Activated CD8-positive, alpha-beta T cell treated with anti-CD3 and anti-CD28 coated beads for 36 hours (primary cell): ENCODE measurements around the gene HIBADH. TPM values are rescaled to one million over a fixed set of nuclear protein-coding genes. Genes with fewer than 3 reads are reported as not detected.

Source experiments
- ATAC-seq: fragments of 200-7000 bp; cut with Tn5 transposase; one replicate; pipeline ENCODE4 v1.10.0; 2021; ENCODE audit warnings: mild to moderate bottlenecking, moderate library complexity
- CTCF ChIA-PET: fragments of 350-600 bp; sonication (Branson Sonifier 250); formaldehyde crosslinking; loops from one replicate; lab custom pipeline; 2021; ENCODE audit warnings: antibody characterized with exemption; lab: Charles Lee
- POLR2A ChIA-PET: fragments of 350-600 bp; sonication (Branson Sonifier 250); formaldehyde crosslinking; loops from one replicate; lab custom pipeline; 2021; ENCODE audit warnings: antibody characterized with exemption; lab: Charles Lee
- DNase-seq: peaks from one replicate; pipeline ENCODE4 v3.0.0-alpha.2; 2020
- H3K27ac Mint-ChIP-seq: one replicate; pipeline ENCODE4 v1.8.0; 2021; ENCODE audit warnings: mild to moderate bottlenecking, mixed read lengths
- H3K27me3 Mint-ChIP-seq: one replicate; pipeline ENCODE4 v1.8.0; 2021; ENCODE audit warnings: mixed read lengths
- H3K36me3 Mint-ChIP-seq: one replicate; pipeline ENCODE4 v1.8.0; 2021; ENCODE audit warnings: low read depth, mixed read lengths
- H3K4me1 Mint-ChIP-seq: one replicate; pipeline ENCODE4 v1.8.0; 2021; ENCODE audit warnings: low read depth, mixed read lengths
- H3K4me3 Mint-ChIP-seq: one replicate; pipeline ENCODE4 v1.8.0; 2021; ENCODE audit warnings: mild to moderate bottlenecking, moderate library complexity, mixed read lengths
- H3K9me3 Mint-ChIP-seq: one replicate; pipeline ENCODE4 v1.8.0; 2021; ENCODE audit warnings: mixed read lengths
- intact Hi-C: fragments of 100-400 bp; cut with micrococcal nuclease; formaldehyde crosslinking; loops from one replicate; pipeline ENCODE4 v1.10.0; 2022
- total RNA-seq, 2 experiments: library from RNA; stranded (reverse); gene quantifications; one replicate each; pipeline ENCODE4 v1.2.3, GENCODE V29; 2021
- TF ChIP-seq, protein P1 (sequence below): fragments of 200-600 bp; IDR thresholded peaks from one replicate; pipeline ENCODE4 v1.8.0; 2022; ENCODE audit warnings: antibody characterized with exemption, mild to moderate bottlenecking

HIBADH gene
- total RNA-seq, 2 experiments from 2014 or later: 20.7 to 20.9 TPM

DNA sequence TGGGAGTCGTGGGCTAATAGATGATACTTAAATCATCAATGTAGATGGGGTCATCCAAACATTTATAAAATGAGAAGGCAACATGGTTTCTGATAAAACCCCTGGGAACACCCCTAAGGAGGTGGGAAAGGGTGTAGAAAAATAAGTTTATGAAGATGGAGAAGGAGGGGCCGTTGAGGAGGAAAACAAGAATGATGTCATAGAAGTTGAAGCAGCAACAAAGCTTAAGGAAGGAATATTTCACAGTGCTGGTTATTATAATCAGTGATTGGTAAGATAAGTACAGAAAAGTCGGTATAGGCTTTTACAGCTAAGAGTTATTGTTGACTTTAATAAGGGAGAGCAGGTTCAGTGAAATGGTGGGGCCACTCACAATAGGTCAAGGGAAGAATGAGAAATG is 9.0 kb upstream of the HIBADH start:
- H3K9me3 Mint-ChIP-seq: no peaks in the 10 kb centered on the region
- H3K36me3 Mint-ChIP-seq: no peaks in the 10 kb centered on the region
- ChIA-PET CTCF (no interaction called here), POLR2A (no interaction called here)
- H3K27me3 Mint-ChIP-seq: peaks cover 3% of the 10 kb centered on the region
- intact Hi-C loops: no loop called here
- H3K27ac Mint-ChIP-seq: no peak overlapping the region
- H3K4me1 Mint-ChIP-seq: no peaks in the 10 kb centered on the region
- TF ChIP-seq, protein P1, sequence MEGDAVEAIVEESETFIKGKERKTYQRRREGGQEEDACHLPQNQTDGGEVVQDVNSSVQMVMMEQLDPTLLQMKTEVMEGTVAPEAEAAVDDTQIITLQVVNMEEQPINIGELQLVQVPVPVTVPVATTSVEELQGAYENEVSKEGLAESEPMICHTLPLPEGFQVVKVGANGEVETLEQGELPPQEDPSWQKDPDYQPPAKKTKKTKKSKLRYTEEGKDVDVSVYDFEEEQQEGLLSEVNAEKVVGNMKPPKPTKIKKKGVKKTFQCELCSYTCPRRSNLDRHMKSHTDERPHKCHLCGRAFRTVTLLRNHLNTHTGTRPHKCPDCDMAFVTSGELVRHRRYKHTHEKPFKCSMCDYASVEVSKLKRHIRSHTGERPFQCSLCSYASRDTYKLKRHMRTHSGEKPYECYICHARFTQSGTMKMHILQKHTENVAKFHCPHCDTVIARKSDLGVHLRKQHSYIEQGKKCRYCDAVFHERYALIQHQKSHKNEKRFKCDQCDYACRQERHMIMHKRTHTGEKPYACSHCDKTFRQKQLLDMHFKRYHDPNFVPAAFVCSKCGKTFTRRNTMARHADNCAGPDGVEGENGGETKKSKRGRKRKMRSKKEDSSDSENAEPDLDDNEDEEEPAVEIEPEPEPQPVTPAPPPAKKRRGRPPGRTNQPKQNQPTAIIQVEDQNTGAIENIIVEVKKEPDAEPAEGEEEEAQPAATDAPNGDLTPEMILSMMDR: no peak
- DNase-seq: no peak
- no peak for ATAC-seq
- no peak overlapping the region for H3K4me3 Mint-ChIP-seq

DNA sequence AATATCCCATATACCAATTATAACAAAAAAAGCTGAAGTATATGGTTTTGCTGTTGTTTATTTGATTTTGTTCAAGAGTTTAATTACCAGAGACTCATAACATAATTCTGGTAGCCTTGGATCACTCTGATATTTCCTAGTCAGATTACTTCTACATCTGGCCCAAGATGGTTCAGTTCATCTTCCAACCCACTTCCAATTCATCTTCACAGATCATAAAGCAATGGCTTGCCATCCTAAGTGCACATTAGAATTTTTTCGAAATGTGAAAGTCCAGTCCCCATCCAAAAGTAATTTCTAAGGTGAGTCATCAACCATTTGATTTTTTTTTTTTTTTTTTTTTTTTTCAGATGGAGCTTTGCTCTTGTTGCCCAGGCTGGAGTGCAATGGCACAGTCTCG is 8.0 kb upstream of the HIBADH start:
- Mint-ChIP-seq H3K9me3 (no peaks in the 10 kb centered on the region), H3K4me1 (no peaks in the 10 kb centered on the region), H3K27me3 (peaks cover 3% of the 10 kb centered on the region), H3K27ac (no peak overlapping the region), H3K4me3 (no peak overlapping the region), H3K36me3 (no peaks in the 10 kb centered on the region)
- POLR2A ChIA-PET: no interaction called here
- ATAC-seq (no peak), DNase-seq (no peak)
- CTCF ChIA-PET: no interaction called here
- intact Hi-C loops: no loop called here
- TF ChIP-seq, protein P1: no peak

DNA sequence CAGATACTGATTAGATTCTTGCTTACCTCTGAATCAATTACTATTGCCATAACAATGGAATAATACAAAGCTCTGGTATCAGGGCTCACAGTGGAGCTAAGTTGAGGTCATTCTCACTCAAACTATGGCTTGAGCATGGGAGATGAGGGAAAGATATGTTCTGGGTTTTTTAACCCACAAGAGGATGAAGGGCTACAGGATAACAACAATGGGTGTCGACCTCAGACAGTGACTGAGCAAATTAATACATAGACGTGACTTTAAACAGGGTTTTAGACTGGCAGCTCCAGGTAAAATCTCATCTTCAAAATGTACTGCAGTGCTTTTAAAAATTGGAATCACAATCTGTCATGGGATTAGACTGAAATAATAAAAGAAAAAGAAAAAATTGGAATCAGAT is 7.5 kb upstream of the HIBADH start:
- CTCF ChIA-PET: no interaction called here

DNA sequence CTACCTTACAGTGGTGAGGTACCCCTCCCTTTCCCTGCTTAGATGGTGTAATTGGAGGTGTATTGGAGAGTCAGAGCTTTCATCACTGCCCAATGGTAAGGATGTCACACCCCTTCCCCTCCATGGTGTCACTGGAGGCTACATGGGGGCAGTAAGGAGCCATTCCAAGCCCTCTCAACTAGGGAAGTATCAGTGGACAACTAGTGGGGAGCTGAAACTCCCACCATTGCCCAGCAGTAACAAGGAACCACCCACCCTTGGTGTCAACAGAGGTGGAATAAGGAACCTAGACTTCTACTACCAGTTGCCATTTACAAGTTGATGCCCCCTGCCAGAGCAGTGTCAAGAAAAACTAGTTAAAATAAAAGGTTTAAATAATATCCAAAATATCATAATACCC is 2.8 kb upstream of the HIBADH start:
- Mint-ChIP-seq H3K36me3 (no peaks in the 10 kb centered on the region), H3K4me1 (peaks cover 20% of the 10 kb centered on the region), H3K27ac (no peak overlapping the region), H3K9me3 (no peaks in the 10 kb centered on the region), H3K27me3 (no peaks in the 10 kb centered on the region), H3K4me3 (no peak overlapping the region)
- POLR2A ChIA-PET: no interaction called here
- intact Hi-C loops: no loop called here
- TF ChIP-seq, protein P1: no peak
- CTCF ChIA-PET: interaction anchor here (1.5 kb wide), 1 partner anchor 31 kb away, joined by 3 read pairs; no protein-coding TSS in a partner anchor
- DNase-seq: no peak
- ATAC-seq: no peak

More for the DNA sequence above, 7.5 kb upstream of the HIBADH start:
- H3K9me3 Mint-ChIP-seq: no peaks in the 10 kb centered on the region
- no peak for ATAC-seq
- no peaks in the 10 kb centered on the region for H3K4me1 Mint-ChIP-seq
- H3K27ac Mint-ChIP-seq: no peak overlapping the region
- TF ChIP-seq, protein P1: no peak
- intact Hi-C loops: no loop called here
- POLR2A ChIA-PET: no interaction called here
- no peak overlapping the region for H3K4me3 Mint-ChIP-seq
- DNase-seq: no peak
- no peaks in the 10 kb centered on the region for H3K36me3 Mint-ChIP-seq
- peaks cover 3% of the 10 kb centered on the region for H3K27me3 Mint-ChIP-seq

DNA sequence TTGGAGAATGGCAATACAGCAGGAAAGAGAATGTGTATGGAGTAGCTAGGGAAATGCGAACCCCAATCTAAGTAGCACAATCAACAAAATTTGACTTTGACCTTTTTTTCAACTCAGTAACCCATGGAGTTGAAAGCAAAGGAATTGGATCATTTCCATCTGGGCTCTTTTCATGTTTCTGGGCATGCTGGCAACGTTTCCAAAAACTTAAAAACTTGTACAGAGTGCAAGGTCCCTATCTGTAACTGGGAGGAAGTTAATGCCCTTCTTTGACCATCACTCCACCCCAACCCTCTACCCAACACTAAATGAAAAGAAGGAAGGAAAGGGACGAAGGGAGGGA is 1.3 kb upstream of the HIBADH start:
- Mint-ChIP-seq H3K36me3 (no peaks in the 10 kb centered on the region), H3K4me1 (peaks cover 23% of the 10 kb centered on the region), H3K27ac (peak overlapping the region; percentile 86), H3K4me3 (peak overlapping the region; percentile 80), H3K9me3 (no peaks in the 10 kb centered on the region), H3K27me3 (no peaks in the 10 kb centered on the region)
- intact Hi-C loops: loop anchor here (2.0 kb wide), 1 partner anchor 77 kb away; the partner anchor contains the start of gene TAX1BP1
- ChIA-PET POLR2A (no interaction called here), CTCF (interaction anchor here (0.7 kb wide), 1 partner anchor 110 kb away, joined by 4 read pairs; no protein-coding TSS in a partner anchor)
- TF ChIP-seq, protein P1: no peak
- DNase-seq (no peak), ATAC-seq (no peak)
